GM19372 (cell line): ENCODE measurements around the gene HAP1.
"Not testable (repeated sequence)": the region's sequence is repeated elsewhere in the genome, so short reads cannot be mapped to it uniquely, and the experiment has no call there.

ENCODE experiments used
- ATAC-seq: cut with Tn5 transposase; IDR thresholded peaks from one replicate; pipeline ENCODE4 v1.9.1; 2021; ENCODE audit warnings: mild to moderate bottlenecking, low read depth, moderate library complexity; ENCODE audit not compliant: unreplicated experiment

HAP1 gene

GRCh38 chr17:41692722-41693521 lies 41.5 kb downstream of the HAP1 start:
- ATAC-seq, result no peak

GRCh38 chr17:41691031-41691777 lies 43.2 kb downstream of the HAP1 start:
- ATAC-seq, result no peak

- no peak for ATAC-seq
Observed at GRCh38 chr17:41690497-41690896, 43.9 kb downstream of the HAP1 start.

- ATAC-seq, result no peak
Observed at GRCh38 chr17:41689497-41690299, 44.7 kb downstream of the HAP1 start.

- peak; percentile 69 for ATAC-seq
Observed at GRCh38 chr17:41688641-41689496, 45.6 kb downstream of the HAP1 start, which contains the start of gene EIF1. TSS of gene EIF1 (plus strand) at chr17:41688885. CDS start at chr17:41689039, 154 bp downstream.

- no peak for ATAC-seq
Observed at GRCh38 chr17:41687828-41688640, 46.4 kb downstream of the HAP1 start.

- no peak for ATAC-seq
Observed at GRCh38 chr17:41686281-41686680, 48.2 kb downstream of the HAP1 start.

GRCh38 chr17:41685753-41686152 lies 48.7 kb downstream of the HAP1 start:
- not testable (repeated sequence) for ATAC-seq

- no peak for ATAC-seq
Observed at GRCh38 chr17:41684035-41684434, 50.4 kb downstream of the HAP1 start.

GRCh38 chr17:41683441-41684007 lies 50.9 kb downstream of the HAP1 start:
- no peak for ATAC-seq

- no peak for ATAC-seq
Observed at GRCh38 chr17:41682631-41683030, 51.8 kb downstream of the HAP1 start.

GRCh38 chr17:41681776-41682175 lies 52.7 kb downstream of the HAP1 start:
- no peak for ATAC-seq

- ATAC-seq, result no peak
Observed at GRCh38 chr17:41680426-41681040, 53.9 kb downstream of the HAP1 start.

- ATAC-seq, result no peak
Observed at GRCh38 chr17:41679740-41680425, 54.6 kb downstream of the HAP1 start.

GRCh38 chr17:41678907-41679739 lies 55.3 kb downstream of the HAP1 start:
- peak; percentile 60 for ATAC-seq

GRCh38 chr17:41678411-41678906 lies 56.0 kb downstream of the HAP1 start:
- ATAC-seq, result peak; percentile 12

- ATAC-seq, result no peak
Observed at GRCh38 chr17:41676058-41676419, 58.4 kb downstream of the HAP1 start.
